PC-3 (cell line): ENCODE data around the gene CAB39L.

ENCODE experiments used
- EZH2 ChIP-seq: fragments of 300-600 bp; sonication (generic); IDR thresholded peaks from one replicate; pipeline ENCODE4 v1.6.1; 2017; ENCODE audit warnings: antibody characterized with exemption, mild to moderate bottlenecking, low read length; ENCODE audit not compliant: unreplicated experiment
- EZH2phosphoT487 ChIP-seq: fragments of 300-600 bp; sonication (generic); IDR thresholded peaks from 2 replicates; pipeline ENCODE4 v1.6.1; 2018; ENCODE audit warnings: mild to moderate bottlenecking, antibody characterized with exemption, low read length, borderline replicate concordance
- TF ChIP-seq, protein P1 (sequence below): fragments of 300-600 bp; sonication (generic); conservative IDR thresholded peaks from 2 replicates; pipeline ENCODE4 v1.5.1; 2017; ENCODE audit warnings: antibody characterized with exemption, low read depth, mild to moderate bottlenecking, low read length

- TF ChIP-seq, protein P1, sequence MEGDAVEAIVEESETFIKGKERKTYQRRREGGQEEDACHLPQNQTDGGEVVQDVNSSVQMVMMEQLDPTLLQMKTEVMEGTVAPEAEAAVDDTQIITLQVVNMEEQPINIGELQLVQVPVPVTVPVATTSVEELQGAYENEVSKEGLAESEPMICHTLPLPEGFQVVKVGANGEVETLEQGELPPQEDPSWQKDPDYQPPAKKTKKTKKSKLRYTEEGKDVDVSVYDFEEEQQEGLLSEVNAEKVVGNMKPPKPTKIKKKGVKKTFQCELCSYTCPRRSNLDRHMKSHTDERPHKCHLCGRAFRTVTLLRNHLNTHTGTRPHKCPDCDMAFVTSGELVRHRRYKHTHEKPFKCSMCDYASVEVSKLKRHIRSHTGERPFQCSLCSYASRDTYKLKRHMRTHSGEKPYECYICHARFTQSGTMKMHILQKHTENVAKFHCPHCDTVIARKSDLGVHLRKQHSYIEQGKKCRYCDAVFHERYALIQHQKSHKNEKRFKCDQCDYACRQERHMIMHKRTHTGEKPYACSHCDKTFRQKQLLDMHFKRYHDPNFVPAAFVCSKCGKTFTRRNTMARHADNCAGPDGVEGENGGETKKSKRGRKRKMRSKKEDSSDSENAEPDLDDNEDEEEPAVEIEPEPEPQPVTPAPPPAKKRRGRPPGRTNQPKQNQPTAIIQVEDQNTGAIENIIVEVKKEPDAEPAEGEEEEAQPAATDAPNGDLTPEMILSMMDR: no peak
- TF ChIP-seq EZH2phosphoT487 (no peak), EZH2 (no peak)
Observed at GRCh38 chr13:49454388-49455006, 10.6 kb upstream of the CAB39L start.
